Measurements from ENCODE around the gene SLC12A7. TPM values are rescaled to one million over a fixed set of nuclear protein-coding genes. Genes with fewer than 3 reads are reported as not detected.

Gene SLC12A7
- total RNA-seq, 1 donor from 2014 or later = 24.5 TPM

DNA sequence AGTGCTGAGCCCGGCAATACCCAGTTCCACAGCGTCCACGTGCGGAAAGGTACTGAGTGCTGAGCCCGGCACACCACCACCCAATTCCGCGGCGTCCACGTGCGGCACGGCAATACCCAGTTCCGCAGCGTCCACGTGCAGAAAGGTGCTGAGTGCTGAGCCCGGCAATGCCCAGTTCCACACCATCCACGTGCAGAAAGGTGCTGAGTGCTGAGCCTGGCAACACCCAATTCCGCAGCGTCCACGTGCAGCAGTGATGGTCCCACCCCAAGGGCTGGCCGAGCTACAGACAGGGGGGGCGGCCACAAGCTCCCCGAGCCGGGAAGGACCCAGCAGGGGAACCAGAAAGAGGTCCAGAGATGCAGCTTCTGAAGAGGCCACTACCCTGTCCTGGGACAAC, 20.2 kb downstream of the SLC12A7 start:
- Mint-ChIP-seq H3K4me3 (ENCODE audit: unreplicated experiment) (no peak overlapping the region), H3K4me1 (ENCODE audit: unreplicated experiment) (peaks cover 3% of the 10 kb centered on the region), H3K9me3 (ENCODE audit: unreplicated experiment) (no peaks in the 10 kb centered on the region), H3K27me3 (ENCODE audit: unreplicated experiment) (peaks cover 9% of the 10 kb centered on the region), H3K36me3 (ENCODE audit: low read depth, unreplicated experiment) (peaks cover 4% of the 10 kb centered on the region), H3K27ac (ENCODE audit: unreplicated experiment) (no peak overlapping the region)
- DNase-seq (ENCODE audit: low spot score) = no peak
- no peak for TF ChIP-seq CTCF (IDR thresholded peaks at IDR 0.05; ENCODE audit: unreplicated experiment)

GRCh38 chr5:1090538-1090937, 21.3 kb downstream of the SLC12A7 start:
- no peak overlapping the region for H3K27ac Mint-ChIP-seq (ENCODE audit: unreplicated experiment)

GRCh38 chr5:1089621-1090040, 22.2 kb downstream of the SLC12A7 start:
- peaks cover 5% of the 10 kb centered on the region for H3K27me3 Mint-ChIP-seq (ENCODE audit: unreplicated experiment)
- no peak for DNase-seq (ENCODE audit: low spot score)
- H3K4me3 Mint-ChIP-seq (ENCODE audit: unreplicated experiment) = no peak overlapping the region
- TF ChIP-seq CTCF (IDR thresholded peaks at IDR 0.05; ENCODE audit: unreplicated experiment) = no peak
- H3K27ac Mint-ChIP-seq (ENCODE audit: unreplicated experiment) = no peak overlapping the region
- H3K36me3 Mint-ChIP-seq (ENCODE audit: low read depth, unreplicated experiment) = peaks cover 4% of the 10 kb centered on the region
- peaks cover 3% of the 10 kb centered on the region for H3K4me1 Mint-ChIP-seq (ENCODE audit: unreplicated experiment)
- no peaks in the 10 kb centered on the region for H3K9me3 Mint-ChIP-seq (ENCODE audit: unreplicated experiment)

More at GRCh38 chr5:1090538-1090937, 21.3 kb downstream of the SLC12A7 start:
- Mint-ChIP-seq H3K4me3 (ENCODE audit: unreplicated experiment) (no peak overlapping the region), H3K27me3 (ENCODE audit: unreplicated experiment) (peaks cover 5% of the 10 kb centered on the region), H3K9me3 (ENCODE audit: unreplicated experiment) (no peaks in the 10 kb centered on the region), H3K4me1 (ENCODE audit: unreplicated experiment) (peaks cover 3% of the 10 kb centered on the region), H3K36me3 (ENCODE audit: low read depth, unreplicated experiment) (peaks cover 4% of the 10 kb centered on the region)
- no peak for DNase-seq (ENCODE audit: low spot score)
- TF ChIP-seq CTCF (IDR thresholded peaks at IDR 0.05; ENCODE audit: unreplicated experiment) = no peak

GRCh38 chr5:1089146-1089545, 22.7 kb downstream of the SLC12A7 start:
- H3K4me1 Mint-ChIP-seq (ENCODE audit: unreplicated experiment) = peaks cover 3% of the 10 kb centered on the region
- H3K36me3 Mint-ChIP-seq (ENCODE audit: low read depth, unreplicated experiment) = peaks cover 4% of the 10 kb centered on the region
- peaks cover 5% of the 10 kb centered on the region for H3K27me3 Mint-ChIP-seq (ENCODE audit: unreplicated experiment)
- no peak for TF ChIP-seq CTCF (IDR thresholded peaks at IDR 0.05; ENCODE audit: unreplicated experiment)
- no peak for DNase-seq (ENCODE audit: low spot score)
- H3K27ac Mint-ChIP-seq (ENCODE audit: unreplicated experiment) = no peak overlapping the region
- H3K9me3 Mint-ChIP-seq (ENCODE audit: unreplicated experiment) = no peaks in the 10 kb centered on the region
- H3K4me3 Mint-ChIP-seq (ENCODE audit: unreplicated experiment) = no peak overlapping the region

- Mint-ChIP-seq H3K9me3 (ENCODE audit: unreplicated experiment) (no peaks in the 10 kb centered on the region), H3K36me3 (ENCODE audit: low read depth, unreplicated experiment) (peaks cover 4% of the 10 kb centered on the region), H3K4me1 (ENCODE audit: unreplicated experiment) (peaks cover 3% of the 10 kb centered on the region), H3K27me3 (ENCODE audit: unreplicated experiment) (peaks cover 5% of the 10 kb centered on the region), H3K4me3 (ENCODE audit: unreplicated experiment) (no peak overlapping the region), H3K27ac (ENCODE audit: unreplicated experiment) (peak overlapping the region; percentile 18)
- no peak for TF ChIP-seq CTCF (IDR thresholded peaks at IDR 0.05; ENCODE audit: unreplicated experiment)
- no peak for DNase-seq (ENCODE audit: low spot score)
Observed at GRCh38 chr5:1088726-1089125, 23.1 kb downstream of the SLC12A7 start.
